Fibroblast of mammary gland (primary cell): ENCODE data around the gene SCGN.

ENCODE experiments used
- DNase-seq: peaks from one replicate; pipeline ENCODE4 v3.0.0-alpha.2; 2010; ENCODE audit warnings: low read depth
- H3K4me3 ChIP-seq: 2 replicates; pipeline ENCODE4 v1.5.1; 2011; ENCODE audit warnings: low read depth, mild to moderate bottlenecking, low read length, moderate library complexity; ENCODE audit not compliant: control insufficient read depth
- TF ChIP-seq, protein P1 (sequence below): conservative IDR thresholded peaks from 2 replicates; pipeline ENCODE4 v1.5.1; 2011; ENCODE audit warnings: low read depth, low read length, inconsistent platforms; ENCODE audit not compliant: control insufficient read depth, insufficient read depth

The SCGN gene

DNA sequence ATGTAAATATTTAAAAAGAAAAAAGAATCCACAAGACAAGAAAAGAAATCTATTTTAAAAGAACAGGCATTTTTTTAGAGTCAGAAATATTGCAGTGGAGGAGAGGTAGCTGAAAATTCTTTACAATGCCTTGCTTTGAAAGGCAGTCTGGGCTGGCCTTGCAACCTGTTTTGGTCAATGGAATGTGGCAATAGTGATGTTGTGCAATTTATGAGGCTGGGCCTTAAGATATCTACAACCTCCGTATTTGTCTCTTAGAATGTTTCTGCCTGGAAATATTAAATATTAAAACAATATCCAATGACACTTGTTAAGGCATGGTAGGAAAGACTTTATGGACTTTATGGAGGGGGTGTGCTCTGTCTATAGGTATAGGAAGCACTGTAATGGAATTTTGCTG, 14.8 kb upstream of the SCGN start:
- DNase-seq: no peak
- TF ChIP-seq, protein P1, sequence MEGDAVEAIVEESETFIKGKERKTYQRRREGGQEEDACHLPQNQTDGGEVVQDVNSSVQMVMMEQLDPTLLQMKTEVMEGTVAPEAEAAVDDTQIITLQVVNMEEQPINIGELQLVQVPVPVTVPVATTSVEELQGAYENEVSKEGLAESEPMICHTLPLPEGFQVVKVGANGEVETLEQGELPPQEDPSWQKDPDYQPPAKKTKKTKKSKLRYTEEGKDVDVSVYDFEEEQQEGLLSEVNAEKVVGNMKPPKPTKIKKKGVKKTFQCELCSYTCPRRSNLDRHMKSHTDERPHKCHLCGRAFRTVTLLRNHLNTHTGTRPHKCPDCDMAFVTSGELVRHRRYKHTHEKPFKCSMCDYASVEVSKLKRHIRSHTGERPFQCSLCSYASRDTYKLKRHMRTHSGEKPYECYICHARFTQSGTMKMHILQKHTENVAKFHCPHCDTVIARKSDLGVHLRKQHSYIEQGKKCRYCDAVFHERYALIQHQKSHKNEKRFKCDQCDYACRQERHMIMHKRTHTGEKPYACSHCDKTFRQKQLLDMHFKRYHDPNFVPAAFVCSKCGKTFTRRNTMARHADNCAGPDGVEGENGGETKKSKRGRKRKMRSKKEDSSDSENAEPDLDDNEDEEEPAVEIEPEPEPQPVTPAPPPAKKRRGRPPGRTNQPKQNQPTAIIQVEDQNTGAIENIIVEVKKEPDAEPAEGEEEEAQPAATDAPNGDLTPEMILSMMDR: no peak
- no peak overlapping the region for H3K4me3 ChIP-seq

DNA sequence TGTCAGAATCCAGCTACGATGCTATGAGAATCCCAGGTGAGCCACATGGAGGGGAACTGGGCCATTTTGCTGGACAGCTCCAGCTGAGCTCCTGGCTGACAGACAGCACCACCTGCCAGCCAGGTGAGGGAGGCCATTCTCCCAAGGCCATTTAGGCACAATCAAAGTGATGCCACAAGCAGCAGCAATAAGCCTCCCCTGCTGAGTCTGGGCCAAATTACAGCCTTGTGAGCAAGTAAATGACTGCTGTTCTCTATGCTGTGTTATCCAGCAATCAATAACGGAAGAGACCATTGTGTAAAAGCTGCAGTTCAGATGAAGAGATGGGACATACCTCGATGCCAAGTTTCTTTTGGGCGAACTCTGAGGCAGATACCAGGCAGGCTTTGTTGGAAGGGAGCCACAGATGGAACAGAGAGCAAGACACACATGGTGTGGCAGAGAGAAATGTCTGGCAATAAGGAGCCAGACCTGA, 14.0 kb upstream of the SCGN start:
- no peak overlapping the region for H3K4me3 ChIP-seq
- TF ChIP-seq, protein P1: no peak
- DNase-seq: no peak

DNA sequence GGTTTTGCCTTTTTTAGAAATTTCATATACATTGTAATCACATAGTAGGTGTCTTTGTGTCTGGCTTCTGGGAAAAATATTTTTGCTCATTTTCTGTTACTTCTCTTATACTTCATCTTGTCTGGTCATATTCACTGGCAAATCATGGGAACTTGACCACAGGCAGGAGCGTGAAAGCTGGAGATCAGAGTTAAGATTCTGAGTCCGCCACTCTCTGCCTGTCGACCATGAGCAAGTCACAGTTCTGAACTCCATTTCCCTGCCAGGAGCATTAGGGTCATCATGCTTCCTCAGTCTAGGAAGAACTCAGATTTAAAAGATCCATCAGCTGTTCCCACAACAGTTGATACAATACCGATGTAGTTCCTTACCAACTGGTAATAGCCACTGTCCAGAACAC, 12.4 kb upstream of the SCGN start:
- no peak overlapping the region for H3K4me3 ChIP-seq
- TF ChIP-seq, protein P1: no peak
- DNase-seq: no peak

DNA sequence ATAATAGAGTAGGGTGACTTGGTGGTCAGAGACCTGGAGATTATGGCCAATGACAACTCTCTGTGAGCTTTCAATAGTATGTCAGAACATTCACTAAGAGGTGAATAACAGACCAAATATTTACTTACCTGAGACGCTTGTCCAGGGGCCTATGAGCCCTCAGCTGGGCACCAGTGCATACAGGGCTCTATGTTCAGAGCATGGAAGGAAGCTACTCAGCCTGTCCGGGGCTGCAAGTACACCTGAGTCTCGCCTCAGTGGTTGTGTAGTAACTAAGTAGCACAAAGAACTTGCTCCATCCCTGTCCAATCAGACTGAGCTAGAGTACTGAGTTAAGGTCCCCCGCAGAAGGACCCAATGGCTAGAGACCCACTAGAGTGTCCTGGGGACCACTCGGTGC, 11.6 kb upstream of the SCGN start:
- H3K4me3 ChIP-seq: no peak overlapping the region
- DNase-seq: no peak
- TF ChIP-seq, protein P1: no peak

DNA sequence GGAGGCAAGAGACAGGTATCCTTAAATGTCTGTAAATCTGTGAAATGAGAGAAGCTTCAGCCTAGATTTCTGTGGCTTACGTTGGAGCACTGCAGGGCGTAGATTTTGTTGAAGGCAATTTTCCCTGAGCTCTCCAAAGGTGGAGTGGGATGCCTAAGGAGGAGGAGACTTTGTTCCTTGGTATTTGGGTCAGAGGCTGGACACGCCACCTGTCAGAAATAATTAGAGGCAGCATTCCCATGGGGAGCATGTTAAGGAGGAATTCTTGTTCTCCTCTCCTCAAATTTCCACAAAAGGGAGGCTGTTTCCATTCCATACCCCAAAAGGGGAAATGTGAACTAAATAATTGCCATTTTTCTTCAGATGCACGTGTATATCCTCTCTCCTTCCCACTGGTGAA, 11.1 kb upstream of the SCGN start:
- TF ChIP-seq, protein P1: no peak
- no peak overlapping the region for H3K4me3 ChIP-seq
- DNase-seq: no peak

DNA sequence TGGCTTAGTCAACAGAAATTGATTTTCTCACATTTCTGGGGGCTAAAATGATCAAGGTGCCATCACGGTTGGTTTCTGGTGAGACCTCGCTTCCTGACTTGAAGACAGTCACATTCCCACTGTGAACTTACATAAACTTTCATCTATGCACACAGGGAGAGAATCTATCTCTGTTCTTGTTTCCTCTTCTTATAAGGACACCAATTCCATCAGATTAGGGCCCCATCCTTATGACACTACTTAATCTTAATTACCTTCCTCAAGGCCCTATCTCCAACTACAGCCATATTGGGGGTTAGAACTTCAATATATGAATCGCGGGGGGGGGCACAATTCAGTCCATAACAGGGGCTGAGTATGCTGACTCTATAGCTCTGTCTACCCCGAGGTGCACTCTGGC, 10.6 kb upstream of the SCGN start:
- H3K4me3 ChIP-seq: no peak overlapping the region
- DNase-seq: no peak
- TF ChIP-seq, protein P1: no peak
